Measurements from ENCODE around the gene LRRC56.
"Not testable (repeated sequence)": the region's sequence is repeated elsewhere in the genome, so short reads cannot be mapped to it uniquely, and the experiment has no call there.

Gene LRRC56

DNA sequence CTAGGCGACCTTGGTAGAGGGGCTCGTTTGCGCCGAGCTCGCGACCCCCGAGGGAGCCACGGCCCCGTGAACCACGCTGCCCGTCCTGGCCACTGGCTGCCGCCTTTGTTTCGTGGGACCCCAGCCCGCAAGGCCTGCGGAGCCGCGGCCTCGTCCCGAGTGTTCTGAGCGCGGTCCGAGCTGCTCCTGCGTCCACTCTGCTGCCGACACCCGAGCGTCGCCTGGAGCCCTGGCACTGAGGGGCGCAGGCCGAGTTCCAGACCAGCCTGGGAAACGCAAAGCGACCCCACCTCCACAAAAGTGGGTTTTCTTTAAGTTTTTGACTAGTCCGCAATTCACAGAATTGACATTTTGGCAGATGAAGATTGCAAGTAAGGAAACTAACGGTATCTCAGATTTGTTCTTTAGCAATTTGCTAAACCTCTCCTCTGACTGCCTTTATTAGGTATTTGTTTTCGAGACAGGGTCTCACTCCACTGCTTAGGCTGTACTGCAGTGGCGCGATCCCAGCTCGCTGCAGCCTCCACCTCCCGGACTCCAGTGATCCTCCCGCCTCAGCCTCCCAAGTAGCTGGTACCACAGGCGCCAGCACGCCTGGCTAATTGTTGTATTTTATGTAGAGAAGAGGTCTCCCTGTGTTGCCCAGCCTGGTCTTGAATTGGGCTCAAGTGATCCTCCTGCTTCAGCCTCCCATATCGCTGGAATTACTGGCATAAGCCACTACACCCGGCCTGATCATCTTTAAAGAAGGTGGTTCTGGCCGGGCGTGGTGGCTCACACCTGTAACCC is 29.4 kb upstream of the LRRC56 start:
- peak overlapping the region; percentile 70 for H3K4me3 ChIP-seq (ENCODE audit: low read depth, low read length)
- TF ChIP-seq, protein P1, sequence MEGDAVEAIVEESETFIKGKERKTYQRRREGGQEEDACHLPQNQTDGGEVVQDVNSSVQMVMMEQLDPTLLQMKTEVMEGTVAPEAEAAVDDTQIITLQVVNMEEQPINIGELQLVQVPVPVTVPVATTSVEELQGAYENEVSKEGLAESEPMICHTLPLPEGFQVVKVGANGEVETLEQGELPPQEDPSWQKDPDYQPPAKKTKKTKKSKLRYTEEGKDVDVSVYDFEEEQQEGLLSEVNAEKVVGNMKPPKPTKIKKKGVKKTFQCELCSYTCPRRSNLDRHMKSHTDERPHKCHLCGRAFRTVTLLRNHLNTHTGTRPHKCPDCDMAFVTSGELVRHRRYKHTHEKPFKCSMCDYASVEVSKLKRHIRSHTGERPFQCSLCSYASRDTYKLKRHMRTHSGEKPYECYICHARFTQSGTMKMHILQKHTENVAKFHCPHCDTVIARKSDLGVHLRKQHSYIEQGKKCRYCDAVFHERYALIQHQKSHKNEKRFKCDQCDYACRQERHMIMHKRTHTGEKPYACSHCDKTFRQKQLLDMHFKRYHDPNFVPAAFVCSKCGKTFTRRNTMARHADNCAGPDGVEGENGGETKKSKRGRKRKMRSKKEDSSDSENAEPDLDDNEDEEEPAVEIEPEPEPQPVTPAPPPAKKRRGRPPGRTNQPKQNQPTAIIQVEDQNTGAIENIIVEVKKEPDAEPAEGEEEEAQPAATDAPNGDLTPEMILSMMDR (IDR thresholded peaks at IDR 0.05; ENCODE audit: low read depth, low read length), result no peak

DNA sequence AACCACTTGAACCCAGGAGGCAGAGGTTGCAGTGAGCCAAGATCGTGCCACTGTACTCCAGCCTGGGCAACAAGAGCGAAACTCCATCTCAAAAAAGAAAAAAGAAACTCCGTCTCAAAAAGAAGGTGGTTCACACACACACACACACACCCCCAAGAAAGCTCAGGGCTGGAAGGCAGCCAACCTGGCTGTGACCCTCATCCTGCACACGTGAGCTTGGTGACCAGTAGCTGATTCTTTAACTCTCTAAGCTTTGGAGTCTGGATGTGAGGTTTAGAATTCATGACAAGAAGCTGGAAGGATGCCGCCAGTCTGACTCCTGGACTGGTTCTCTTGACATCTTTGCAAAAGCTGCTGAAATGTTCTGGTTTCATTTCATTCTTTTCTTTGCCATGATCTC is 28.4 kb upstream of the LRRC56 start:
- TF ChIP-seq, protein P1 (IDR thresholded peaks at IDR 0.05; ENCODE audit: low read depth, low read length), result no peak

DNA sequence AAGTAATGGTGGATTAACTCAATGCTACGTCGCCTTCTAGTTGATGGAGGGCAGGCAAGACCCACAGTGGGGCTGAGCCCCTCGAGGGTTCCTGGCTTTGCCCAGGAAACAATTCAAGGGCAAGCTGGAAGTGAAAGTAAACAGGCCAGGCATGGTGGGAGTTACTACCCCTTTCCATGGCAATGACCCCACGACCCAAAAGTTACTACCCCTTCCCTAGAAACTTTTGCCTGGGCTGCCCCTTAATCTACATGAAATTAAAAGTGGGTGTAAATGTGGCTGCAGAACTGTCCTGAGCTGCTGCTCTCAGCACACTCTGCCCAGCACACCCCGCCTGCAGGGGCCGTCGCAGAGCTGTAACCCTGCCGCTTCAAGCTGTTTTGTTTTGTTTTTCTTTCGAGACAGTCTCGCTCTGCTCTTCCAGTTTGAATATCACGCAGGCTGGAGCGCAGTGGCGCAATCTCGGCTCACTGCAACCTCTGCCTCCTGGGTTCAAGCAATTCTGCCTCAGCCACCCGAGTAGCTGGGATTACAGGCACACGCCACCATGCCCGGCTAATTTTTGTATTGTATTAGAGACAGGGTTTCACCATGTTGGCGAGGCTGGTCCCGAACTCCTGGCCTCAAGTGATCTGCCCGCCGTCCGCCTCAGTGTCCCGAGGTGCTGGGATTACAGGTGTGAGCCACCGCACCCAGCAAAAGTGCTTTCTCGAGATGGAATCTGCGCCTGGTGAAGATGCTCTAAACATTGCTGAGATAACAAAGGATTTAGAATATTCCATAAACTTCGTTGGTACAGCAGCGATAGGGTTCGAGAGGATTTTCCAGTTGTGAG is 24.3 kb upstream of the LRRC56 start:
- H3K4me3 ChIP-seq (ENCODE audit: low read depth, low read length), result no peak overlapping the region
- TF ChIP-seq, protein P1 (IDR thresholded peaks at IDR 0.05; ENCODE audit: low read depth, low read length), result no peak

More for the DNA sequence above, 28.4 kb upstream of the LRRC56 start:
- no peak overlapping the region for H3K4me3 ChIP-seq (ENCODE audit: low read depth, low read length)

DNA sequence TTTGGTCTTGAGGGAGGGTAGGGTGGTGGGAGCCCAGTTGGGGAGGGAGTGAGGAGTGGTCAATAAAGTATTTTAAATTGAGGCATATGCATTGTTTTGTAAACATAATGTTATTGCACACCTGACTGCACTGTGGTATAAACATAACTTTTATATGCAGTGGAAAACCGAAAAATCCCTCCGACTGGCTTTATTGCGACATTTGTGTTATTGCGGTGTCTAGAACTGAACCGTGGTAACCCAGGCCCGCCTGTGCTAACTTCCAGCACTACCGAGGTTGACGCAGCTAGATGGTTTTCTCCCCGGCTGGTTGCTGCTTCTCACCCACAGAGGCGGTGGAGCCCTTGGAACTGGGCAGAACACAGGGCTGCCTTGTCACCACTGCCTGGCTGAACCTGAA is 22.7 kb upstream of the LRRC56 start:
- no peak overlapping the region for H3K4me3 ChIP-seq (ENCODE audit: low read depth, low read length)
- TF ChIP-seq, protein P1 (IDR thresholded peaks at IDR 0.05; ENCODE audit: low read depth, low read length), result no peak

DNA sequence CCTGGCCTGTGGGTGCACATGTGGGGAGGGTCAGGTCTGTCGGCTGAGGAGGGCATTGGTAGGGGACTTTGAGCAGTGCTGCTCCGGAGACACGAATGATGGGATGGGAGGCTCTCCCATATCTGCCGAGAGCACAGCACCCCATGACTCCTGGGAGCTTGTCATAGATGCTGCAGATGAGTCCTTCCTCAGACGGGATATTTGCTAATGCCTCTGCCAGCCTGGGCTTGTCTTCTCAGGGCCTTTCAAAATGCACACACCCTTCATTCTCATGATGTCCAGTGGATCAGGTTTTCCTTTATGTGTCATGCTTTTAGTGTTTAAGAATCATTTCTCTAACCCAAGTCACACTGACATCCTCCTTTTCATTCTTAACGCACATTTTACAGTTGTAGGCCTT is 22.2 kb upstream of the LRRC56 start:
- no peak overlapping the region for H3K4me3 ChIP-seq (ENCODE audit: low read depth, low read length)
- TF ChIP-seq, protein P1 (IDR thresholded peaks at IDR 0.05; ENCODE audit: low read depth, low read length), result no peak

DNA sequence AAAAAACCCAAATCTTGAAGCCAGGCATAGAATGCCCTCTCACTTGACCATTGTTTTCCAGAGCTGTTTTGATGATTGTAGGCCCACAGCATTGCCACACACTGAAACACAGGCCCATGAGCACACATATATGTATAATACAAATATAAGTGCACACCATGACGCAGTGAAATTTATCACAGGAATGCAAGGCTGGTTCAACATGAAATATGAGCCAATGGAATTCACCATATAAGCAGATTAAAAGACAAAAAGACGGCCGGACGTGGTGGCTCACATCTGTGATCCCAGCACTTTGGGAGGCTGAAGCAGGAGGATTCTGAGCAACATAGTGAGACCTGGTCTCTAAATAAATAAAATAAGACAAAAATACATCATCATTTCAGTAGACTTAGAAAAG is 20.9 kb upstream of the LRRC56 start:
- no peak overlapping the region for H3K4me3 ChIP-seq (ENCODE audit: low read depth, low read length)
- TF ChIP-seq, protein P1 (IDR thresholded peaks at IDR 0.05; ENCODE audit: low read depth, low read length), result no peak

DNA sequence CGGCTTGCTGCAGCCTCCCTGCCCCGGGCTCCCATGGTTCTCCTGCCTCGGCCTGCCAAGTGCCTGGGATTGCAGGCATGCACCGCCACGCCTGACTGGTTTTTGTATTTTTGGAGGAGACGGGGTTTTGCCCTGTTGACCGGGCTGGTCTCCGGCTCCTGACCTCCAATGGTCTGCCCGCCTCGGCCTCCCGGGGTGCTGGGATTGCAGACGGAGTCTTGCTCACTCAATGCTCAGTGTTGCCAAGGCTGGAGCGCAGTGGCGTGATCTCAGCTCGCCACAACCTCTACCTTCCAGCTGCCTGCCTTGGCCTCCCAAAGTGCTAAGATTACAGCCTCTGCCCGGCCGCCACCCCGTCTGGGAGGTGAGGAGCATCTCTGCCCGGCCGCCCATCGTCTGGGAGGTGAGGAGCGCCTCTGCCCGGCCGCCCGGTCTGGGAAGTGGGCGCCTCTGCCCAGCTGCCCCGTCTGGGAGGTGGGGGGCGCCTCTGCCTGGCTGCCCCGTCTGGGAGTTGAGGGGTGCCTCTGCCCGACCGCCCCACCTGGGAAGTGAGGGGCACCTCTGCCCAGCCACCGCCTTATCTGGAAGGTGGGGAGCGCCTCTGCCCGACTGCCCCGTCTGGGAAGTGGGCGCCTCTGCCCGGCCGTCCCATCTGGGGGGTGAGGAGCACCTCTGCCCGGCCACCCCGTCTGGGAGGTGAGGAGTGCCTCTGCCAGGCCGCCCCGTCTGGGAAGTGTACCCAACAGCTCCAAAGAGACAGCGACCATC is 20.2 kb upstream of the LRRC56 start:
- not testable (repeated sequence) for H3K4me3 ChIP-seq (ENCODE audit: low read depth, low read length)

All from WI38 (cell line).